Fibroblast of pulmonary artery (primary cell): ENCODE results near the gene SLFNL1.

ENCODE experiments used
- DNase-seq: peaks from one replicate; pipeline ENCODE4 v3.0.0-alpha.2; 2010; ENCODE audit warnings: low read depth
- H3K4me3 ChIP-seq: replicated peaks from 2 replicates; pipeline ENCODE4 v1.5.1; 2011; ENCODE audit warnings: low read depth, mild to moderate bottlenecking, control low read depth, low read length, moderate library complexity
- TF ChIP-seq, protein P1 (sequence below): IDR thresholded peaks from 2 replicates; pipeline ENCODE4 v1.5.1; 2011; ENCODE audit warnings: mild to moderate bottlenecking, control low read depth, low read length, inconsistent platforms; ENCODE audit errors: missing control alignments

The SLFNL1 gene

DNA sequence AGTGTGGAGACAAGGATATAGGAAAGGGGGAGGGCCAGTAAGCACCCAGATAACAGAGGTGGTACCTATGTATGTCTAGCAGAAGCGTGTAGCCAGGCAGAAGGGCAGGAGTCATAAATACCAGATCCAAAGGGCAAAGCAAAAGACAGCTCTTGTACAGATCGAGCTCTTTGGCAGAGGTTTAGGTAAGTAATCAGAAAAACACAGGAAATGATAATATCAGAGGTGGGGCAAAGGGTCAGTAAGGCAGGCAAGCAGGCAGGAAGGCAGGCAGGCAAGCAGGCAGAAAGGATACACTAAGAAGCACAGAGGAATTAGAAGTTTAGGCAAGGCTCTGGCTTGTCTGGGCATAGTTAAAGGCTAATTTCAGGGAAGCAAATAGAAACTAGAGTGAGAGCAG is 22.7 kb upstream of the SLFNL1 start:
- TF ChIP-seq, protein P1, sequence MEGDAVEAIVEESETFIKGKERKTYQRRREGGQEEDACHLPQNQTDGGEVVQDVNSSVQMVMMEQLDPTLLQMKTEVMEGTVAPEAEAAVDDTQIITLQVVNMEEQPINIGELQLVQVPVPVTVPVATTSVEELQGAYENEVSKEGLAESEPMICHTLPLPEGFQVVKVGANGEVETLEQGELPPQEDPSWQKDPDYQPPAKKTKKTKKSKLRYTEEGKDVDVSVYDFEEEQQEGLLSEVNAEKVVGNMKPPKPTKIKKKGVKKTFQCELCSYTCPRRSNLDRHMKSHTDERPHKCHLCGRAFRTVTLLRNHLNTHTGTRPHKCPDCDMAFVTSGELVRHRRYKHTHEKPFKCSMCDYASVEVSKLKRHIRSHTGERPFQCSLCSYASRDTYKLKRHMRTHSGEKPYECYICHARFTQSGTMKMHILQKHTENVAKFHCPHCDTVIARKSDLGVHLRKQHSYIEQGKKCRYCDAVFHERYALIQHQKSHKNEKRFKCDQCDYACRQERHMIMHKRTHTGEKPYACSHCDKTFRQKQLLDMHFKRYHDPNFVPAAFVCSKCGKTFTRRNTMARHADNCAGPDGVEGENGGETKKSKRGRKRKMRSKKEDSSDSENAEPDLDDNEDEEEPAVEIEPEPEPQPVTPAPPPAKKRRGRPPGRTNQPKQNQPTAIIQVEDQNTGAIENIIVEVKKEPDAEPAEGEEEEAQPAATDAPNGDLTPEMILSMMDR, result no peak
- DNase-seq, result no peak

DNA sequence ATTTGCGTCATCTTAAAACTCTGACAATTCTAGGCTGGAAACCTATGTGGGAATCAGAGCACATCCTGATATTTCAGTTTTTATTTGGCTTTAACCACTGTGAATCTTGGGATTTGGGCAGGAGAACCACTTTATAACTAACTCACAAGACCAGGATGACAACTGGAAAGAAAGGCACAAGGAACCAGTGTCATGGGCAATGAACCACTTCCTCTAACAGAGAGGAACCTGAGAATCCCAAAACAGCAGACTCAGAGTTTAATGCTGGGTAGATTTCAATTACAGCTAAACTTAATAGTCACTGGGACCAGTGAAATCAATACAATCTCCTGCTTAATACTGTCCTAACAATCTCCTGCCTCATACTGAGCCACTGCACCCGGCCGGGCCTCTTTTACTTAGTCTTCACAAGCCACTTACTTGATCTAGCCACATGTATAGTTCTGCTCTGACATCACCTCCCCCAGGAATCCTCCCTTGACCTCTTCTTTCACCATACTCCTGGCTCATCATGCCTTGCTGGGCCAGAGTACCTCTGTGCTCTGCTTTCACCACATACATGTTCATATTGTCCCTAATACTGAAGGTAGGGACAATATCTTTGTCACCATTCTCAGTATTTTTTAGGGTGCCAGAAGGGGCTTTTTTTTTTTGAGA is 20.2 kb upstream of the SLFNL1 start:
- TF ChIP-seq, protein P1, result no peak
- DNase-seq, result peak; percentile 26
- no peak overlapping the region for H3K4me3 ChIP-seq

More for the DNA sequence above, 22.7 kb upstream of the SLFNL1 start:
- no peak overlapping the region for H3K4me3 ChIP-seq

DNA sequence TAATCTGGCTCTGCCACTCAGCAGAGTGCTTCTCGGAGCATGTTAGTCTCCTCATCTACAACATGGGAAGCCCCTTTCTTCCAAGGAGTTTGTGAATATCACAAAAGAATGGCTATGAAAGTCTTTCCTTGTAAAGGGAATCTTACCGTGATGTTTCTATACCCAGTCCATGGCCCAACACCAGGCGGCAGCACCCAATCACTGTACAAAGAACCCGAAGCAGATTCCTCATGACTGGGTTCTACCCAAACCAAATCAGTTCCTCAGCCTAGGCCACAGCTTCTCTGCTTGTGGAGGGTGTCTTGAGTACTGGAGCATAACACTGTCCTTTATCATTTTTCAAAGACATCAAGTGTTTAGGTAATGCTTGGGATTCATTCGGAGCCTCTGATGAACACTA is 16.6 kb upstream of the SLFNL1 start:
- TF ChIP-seq, protein P1, result peak; percentile 26
- DNase-seq, result no peak
- no peak overlapping the region for H3K4me3 ChIP-seq

DNA sequence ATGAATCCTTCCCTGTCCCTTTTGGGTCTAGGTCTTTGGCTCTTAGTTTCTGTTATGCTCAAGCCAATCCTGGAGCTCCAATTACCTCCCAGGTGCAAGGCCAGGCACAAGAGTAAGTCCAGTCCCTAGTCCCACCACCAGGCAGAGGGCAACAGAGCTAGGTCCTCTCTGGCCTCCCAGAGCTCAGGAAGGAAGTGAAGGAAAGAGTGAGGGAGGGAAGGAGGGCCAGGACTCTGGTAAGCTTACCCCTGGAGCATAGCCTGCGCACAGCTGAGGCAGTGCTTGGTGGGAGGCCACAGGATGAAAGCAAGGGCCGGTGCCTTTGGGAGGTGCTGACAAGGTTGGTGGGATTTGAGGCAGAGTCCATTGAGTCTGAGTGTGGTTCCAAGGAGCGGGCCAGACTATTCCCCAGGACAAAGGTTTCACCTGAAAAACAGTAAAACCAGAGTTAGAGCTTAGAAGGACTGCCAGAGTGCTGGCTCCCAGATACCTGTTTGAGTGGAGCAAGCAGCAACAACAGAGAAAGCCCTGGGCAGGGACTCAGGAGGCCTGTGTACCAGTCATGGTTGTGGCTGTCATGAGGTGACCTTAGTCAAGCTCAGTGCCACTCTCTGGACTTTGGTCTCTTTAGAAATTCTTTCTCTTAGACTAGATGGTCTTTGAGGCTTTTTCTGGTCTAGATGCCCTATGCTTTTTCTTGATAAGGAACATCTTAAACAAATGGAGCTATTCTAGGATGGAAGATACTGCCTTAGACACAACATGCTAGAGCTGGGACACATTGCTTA is 15.8 kb upstream of the SLFNL1 start:
- no peak for DNase-seq
- TF ChIP-seq, protein P1, result no peak

DNA sequence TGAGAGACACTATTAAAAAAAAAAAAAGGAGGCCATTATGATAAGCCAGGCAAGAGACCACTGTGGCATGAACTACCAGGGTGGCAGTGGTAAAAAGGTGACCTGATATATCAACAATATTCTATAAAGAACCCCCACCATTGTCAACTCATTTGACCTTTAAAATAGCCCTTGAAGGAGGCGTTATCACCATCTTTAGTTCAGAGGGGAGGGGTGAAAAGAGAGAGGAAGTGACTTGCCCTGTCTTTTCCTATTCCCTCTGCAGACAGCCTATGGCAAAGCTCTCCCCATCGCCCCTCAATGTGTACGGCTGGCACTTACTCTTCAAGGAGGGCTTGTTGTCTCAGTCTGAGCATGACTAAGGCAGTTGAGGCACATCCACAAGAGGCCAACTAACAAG is 11.7 kb upstream of the SLFNL1 start:
- TF ChIP-seq, protein P1, result no peak
- no peak overlapping the region for H3K4me3 ChIP-seq
- DNase-seq, result no peak

More for the DNA sequence above, 15.8 kb upstream of the SLFNL1 start:
- H3K4me3 ChIP-seq, result no peak overlapping the region

DNA sequence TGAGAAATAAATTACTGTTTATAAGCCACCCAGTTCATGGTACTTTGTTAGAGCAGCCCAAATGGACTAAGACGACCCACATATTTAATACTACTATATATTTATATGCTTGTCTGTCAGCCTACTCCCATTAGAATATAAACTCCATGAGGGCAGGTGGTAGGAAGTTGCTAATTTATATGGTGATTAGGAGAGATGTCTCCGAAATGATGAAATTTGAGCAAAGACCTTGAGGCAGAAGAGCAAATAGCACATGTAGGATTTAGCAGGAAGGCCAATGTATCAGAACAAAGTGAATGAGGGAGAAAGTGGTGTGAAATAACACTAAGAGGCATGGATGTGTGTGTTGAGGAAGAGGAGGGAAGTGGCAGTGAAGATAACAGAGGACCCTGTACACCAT is 10.6 kb upstream of the SLFNL1 start:
- DNase-seq, result no peak
- TF ChIP-seq, protein P1, result no peak
- H3K4me3 ChIP-seq, result no peak overlapping the region
